ENCODE measurements around the gene NACC1.

The NACC1 gene

DNA sequence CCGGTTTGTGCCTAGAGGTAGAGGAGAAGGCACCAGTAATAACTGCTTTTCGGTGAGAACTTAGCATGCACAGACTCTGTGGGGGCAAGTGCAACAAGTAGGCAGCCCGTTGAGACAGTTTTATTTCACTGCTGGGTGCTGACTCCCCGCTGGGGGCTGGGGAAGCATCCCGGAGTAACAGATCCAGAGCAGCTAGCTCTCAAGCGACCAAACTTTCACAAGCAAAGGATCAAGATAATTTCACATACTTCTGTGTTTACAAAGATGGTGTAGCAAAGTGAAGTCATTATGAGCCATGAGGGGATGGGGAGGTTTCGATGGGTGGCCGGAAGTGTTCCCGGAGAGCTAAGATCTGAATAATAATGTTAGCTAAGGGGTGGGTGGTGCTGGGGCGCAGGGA lies 2.8 kb downstream of the NACC1 start:
- no peak for DNase-seq (ENCODE audit: low read depth)

DNA sequence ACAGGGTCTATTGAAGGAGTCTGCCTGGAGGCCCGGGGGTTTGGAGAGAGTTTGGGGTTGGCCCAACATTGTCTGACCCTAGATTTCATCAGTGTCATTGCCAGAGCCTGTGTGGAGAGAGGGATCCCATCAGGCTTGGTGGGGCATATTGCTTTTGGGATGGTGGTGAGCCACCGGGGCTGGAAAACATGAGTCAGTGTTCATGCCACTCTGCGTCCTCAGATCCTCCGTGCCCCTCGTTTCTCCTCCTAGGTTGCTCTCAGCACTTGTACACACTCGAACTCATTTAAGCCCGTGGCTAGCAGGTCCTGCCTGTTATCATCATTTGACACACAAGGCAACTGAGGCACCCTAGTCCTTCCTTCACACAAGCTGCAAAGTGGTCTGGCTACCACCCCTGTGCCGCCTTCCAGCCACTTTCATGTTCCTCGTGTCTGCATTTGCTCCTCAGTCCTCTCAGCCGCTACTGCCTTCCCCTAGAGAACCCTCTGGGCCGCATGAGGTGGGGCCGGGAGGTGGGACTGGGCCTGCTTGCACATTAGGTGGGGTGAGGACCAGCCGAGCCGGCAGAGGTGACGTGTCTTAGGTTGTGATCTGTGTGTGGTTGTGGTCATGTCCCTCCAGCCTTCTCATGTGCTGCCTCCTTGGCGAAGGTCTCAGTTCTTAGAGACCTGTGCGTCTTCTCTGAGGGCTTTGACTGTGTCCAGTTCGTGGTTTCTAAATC lies 3.6 kb downstream of the NACC1 start:
- DNase-seq (ENCODE audit: low read depth), result no peak

DNA sequence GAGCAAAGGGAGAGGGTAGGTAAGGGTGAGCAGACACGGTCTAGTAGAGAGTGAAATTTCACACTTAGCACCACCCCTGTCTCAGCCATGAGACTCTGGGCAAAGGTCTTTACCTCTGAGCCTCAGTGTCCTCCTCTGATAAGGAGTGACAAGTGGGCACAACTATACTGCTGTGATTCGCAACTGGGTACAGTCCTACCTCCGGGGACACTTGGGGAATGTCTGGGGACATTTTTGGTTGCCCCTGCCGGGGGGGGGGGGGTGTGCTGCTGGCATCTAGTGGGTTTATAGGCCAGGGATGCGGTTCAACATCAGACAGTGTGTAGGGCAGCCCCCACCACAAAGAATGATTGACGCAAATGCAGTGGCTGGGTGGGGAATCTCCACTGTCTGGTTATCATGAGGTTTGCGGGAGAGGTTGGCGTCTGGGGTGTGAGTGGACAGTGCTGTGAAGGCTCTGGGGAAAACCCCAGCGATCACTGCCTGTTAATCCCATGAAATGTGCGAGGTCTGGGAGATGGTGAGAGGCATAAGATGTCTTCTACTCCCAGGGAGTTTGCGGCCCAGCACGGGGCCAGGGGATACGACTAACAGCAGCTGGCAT lies 4.3 kb downstream of the NACC1 start:
- no peak for DNase-seq (ENCODE audit: low read depth)

DNA sequence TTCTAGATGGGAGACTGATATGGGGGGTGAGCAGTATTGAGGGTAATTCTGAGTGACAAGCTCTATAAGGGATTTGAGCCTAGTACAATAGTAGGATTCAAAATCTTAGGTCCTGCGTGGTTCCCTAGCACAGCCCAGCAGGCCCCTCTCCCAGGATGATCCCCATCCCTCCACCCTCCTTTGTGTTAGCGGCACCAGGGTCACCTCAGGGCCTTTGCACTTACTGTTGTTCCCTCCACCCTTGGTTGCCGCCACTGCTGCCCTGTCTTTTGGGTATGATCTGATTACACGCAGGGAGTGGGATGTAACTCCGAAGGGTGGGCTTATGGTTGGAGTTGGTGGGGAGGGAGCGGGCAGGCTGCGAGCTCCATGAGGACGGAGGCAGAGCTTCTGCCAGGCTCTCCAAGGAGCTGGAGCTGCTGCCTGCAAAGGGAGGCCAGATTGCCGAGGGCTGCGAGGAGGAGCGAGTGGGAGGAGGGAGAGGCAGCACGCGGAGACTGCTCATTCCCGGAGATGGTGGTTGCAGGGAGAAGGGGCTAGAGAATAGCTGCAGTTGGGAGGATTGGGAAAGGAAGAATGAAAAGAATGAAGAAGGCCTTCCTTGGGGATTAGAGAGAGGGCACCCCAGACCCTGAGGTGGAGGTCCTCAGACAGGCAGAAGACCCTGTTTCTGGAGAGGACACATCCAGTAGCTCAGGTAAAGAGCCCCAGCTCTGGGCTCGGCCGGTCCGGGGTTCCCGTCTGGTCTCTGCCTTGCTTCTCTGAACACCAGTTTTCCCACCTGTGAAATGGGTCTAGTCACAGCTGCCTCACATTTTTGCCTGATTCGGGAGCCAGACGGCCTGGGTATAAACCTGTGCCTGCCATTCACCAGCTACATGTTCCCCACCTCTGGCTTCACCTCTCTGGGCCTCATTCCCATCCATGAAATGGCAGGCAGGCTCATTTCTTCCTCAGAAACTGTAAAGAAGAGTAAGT lies 5.2 kb downstream of the NACC1 start:
- DNase-seq (ENCODE audit: low read depth), result no peak

DNA sequence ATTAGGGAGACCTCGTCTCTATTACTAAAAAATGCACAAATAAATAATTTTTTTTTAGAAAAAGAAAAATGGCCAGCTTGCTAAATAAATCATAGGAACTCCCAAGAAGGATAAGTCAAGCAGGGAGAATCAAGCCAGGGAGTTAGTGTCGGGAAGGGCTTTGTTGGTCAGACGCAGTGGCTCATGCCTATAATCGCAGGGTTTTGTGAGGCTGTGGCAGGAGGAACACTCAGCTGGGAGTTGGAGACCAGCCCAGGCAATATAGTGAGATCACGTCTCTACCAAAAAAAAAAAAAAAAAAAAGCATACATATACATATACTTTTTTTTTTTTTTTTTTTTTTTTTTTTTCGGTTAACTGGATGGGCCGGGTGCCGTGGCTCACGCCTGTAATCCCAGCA lies 9.0 kb downstream of the NACC1 start:
- DNase-seq (ENCODE audit: low read depth), result no peak

DNA sequence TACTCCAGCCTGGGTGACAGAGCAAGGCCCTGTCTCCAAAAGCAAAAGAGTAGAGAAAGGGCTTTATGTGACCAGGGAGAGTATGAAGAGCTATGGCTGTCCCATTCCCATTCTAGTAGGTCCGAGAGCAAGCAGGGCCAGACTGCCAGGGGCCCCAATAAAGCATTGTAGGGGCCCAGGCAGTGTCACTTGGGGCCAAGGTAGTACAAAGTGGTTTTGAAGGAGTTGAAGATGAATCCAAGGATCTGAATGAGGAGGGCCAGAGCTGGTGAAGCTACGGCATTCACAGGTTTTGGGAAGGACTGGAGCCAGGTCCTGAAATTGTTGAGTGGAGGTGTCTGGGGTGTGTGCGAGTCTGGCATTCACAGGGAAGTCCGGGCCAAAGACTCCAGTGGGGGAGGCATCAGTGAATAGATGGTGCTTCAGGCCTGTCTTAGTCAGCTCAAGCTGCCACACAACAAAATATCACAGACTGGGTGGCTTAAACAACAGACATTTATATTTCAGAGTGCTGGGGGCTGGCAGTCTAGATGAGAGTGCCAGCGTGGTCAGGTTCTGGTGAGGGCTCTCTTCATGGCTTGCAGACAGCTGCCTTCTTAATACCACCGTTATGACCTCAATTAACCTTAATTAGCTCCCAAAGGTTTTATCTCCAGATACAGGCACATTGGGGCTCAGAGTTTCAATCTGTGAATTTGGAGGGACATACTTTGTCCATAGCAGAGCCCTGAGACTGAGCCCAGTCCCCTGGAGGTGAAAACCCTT lies 9.9 kb downstream of the NACC1 start:
- DNase-seq (ENCODE audit: low read depth), result no peak

DNA sequence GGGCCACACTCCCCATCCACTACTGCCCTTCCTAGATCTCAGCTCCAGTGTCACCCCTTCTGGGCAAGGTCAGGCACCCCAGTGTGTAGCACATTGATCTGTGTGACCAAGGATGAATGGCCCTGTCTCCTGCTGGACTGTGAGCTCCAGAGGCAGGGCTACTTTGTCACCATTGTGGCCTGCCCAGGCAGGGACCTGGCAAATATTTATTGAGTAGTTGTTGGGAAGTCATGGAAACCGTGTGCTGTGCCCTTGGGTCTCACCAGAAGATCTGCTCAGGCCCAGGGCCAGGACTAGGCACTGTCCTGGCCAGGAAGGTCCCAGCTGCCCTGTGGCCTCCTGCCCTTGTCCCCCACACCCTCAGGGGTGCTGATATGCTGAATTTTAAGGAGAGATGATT lies 10.5 kb downstream of the NACC1 start:
- no peak for DNase-seq (ENCODE audit: low read depth)

DNA sequence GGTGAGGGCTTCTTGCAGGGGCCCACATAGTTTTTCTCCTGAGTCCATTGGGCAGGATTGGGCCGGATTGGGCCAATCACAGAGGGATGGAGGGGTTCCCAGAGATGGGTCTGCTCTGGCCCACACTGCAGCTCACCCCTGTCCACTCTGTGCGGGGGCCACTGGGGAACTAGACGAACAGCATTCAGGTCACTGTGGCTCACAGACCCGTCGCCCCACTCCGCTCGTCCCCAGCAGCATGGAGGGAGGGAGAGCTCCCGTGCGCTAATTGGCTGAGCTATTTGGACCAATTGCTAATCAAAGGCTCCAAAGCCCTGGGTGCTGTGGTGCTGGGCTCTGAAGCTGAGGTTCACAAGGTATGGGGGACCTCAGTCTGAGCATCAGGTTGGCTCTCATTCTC lies 11.3 kb downstream of the NACC1 start:
- DNase-seq (ENCODE audit: low read depth), result no peak

DNA sequence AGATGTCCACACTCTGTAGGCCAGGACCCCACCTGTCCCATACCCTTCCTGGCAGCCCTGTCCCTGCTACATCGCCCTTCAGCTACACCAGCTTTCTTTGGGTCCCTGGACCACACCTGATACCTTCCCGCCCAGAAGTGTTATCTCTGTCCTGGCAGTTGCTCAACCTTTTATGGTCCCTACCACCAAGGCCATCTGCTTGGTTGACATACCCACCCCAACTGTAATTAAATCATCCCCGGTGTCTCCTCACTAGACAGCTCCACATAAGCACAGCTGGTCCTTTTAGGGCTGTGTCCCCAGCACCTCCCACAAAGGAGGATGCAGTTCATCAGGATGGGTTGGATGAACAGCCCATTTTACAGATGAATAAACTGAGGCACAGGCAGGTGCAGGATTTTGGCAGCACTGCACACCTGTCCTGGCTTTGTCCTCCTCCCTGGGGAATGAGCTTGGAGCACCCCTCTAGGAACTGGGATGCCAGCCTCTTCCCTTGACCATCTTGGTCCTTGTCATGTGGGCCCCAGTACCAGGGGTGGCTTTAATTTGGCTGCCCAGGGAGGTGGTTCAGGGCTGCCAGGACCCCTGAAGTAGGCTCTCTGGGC lies 12.9 kb downstream of the NACC1 start:
- DNase-seq (ENCODE audit: low read depth), result no peak

DNA sequence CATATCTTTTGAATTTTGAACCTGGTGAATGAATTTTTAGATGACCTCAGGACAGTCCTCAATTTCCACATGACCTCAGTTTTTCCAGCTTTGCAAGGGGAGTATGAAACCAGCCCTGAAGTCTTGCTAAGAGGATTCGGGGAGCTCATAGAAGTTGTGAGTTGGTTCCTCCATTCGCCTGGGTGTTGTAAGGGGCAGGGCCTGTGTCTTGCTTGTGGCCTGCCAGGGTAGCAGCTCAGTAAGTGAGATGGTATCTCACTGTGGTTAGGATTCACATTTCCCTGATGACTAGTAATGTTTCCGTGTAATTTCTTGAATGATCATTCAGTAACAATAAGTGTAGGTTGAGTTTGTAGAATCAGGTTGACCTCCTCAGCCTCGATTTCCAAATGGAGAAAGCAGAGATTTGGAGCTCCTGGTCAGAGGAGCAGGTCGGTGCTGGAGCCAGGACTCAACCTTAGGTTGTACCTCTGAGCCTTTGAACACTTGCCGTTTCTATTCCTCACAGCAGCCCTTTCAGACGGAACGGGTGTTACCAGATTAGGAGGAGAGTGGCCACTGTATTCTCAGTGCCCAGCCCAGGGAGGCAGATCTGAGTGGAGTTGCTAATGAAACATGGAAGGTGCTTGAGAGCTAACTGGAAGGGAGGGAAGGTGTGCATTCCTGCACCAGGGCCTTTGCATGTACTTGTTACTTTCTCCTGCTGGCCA lies 14.6 kb downstream of the NACC1 start:
- no peak for DNase-seq (ENCODE audit: low read depth)

DNA sequence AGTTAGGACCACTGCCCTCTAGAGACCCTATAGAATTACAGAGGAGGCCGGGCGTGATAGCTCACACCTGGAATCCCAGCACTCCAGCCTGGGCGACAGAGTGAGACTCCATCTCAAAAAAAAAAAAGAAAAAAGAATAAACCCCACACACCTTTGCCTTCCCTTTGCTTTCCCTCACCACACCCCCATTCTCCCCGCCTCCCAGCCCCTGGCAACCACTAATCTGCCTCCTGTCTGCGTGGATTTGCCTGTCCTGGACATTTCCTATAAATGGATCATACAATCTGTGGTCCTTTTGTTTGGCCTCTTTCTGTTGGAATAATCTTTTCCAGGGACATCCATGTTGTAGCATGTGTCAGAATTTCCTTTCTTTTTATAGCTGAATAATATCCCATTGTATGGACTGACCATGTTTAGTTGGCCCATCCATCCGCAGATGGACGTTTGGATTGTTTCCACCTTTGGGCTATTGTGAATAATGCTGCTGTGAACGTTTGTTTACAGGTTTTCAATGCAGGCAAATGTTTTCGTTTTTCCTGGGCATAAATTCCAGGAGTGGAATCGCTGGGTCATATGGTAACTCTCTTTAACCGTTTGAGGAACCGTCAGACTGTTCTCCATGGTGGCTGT lies 15.3 kb downstream of the NACC1 start:
- no peak for DNase-seq (ENCODE audit: low read depth)

DNA sequence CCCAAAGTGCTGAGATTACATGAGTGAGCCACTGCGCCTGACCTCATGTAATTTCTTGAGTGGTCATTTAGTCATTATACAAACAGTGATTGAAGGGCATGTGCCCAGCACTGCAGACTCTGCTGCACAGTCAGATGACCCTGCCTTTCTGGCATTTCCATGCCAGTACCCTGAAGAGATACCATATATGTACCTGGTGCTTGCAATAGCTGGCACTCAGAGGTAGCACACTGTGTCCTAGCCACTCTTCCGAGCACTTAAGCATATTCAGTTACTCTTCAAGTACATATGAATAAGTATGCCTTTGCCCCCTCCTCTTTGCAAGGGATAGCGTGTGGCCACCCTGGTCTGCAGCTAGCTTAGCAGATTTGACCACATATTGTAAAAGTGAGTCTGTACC lies 16.6 kb downstream of the NACC1 start:
- DNase-seq (ENCODE audit: low read depth), result no peak

DNA sequence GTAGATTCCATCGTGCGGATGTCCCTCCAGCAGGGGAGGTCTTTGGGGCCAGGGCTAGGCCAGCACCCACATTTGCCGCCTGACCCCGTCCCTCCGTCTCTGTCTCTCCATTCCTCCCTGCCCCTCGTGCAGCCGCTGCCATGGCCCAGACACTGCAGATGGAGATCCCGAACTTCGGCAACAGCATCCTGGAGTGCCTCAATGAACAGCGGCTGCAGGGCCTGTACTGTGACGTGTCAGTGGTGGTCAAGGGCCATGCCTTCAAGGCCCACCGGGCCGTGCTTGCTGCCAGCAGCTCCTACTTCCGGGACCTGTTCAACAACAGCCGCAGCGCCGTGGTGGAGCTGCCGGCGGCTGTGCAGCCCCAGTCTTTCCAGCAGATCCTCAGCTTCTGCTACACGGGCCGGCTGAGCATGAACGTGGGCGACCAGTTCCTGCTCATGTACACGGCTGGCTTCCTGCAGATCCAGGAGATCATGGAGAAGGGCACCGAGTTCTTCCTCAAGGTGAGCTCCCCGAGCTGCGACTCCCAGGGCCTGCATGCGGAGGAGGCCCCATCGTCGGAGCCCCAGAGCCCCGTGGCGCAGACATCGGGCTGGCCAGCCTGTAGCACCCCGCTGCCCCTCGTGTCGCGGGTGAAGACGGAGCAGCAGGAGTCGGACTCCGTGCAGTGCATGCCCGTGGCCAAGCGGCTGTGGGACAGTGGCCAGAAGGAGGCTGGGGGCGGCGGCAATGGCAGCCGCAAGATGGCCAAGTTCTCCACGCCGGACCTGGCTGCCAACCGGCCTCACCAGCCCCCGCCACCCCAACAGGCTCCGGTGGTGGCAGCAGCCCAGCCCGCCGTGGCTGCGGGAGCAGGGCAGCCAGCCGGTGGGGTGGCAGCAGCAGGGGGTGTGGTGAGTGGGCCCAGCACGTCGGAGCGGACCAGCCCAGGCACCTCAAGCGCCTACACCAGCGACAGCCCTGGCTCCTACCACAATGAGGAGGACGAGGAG lies 17.3 kb downstream of the NACC1 start:
- no peak for DNase-seq (ENCODE audit: low read depth)

DNA sequence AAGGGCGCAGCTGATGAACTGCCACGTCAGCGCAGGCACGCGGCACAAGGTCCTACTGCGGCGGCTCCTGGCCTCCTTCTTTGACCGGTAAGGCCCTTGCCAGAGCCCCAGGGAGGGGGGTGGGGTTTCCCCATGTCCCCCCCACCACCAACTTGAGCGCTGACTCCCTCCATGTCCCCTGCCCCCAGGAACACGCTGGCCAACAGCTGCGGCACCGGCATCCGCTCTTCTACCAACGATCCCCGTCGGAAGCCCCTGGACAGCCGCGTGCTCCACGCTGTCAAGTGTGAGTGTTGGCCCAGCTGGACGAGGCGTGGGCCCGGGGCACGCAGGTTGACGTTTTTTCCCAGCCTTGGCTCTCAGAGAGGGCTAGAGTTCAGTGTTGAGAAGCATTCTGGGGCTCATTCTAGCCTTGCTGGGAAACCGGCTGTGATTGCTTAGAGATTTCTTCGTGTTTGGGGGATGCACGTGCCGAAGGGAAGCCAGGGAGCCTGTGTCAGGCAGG lies 19.3 kb downstream of the NACC1 start:
- no peak for DNase-seq (ENCODE audit: low read depth)

DNA sequence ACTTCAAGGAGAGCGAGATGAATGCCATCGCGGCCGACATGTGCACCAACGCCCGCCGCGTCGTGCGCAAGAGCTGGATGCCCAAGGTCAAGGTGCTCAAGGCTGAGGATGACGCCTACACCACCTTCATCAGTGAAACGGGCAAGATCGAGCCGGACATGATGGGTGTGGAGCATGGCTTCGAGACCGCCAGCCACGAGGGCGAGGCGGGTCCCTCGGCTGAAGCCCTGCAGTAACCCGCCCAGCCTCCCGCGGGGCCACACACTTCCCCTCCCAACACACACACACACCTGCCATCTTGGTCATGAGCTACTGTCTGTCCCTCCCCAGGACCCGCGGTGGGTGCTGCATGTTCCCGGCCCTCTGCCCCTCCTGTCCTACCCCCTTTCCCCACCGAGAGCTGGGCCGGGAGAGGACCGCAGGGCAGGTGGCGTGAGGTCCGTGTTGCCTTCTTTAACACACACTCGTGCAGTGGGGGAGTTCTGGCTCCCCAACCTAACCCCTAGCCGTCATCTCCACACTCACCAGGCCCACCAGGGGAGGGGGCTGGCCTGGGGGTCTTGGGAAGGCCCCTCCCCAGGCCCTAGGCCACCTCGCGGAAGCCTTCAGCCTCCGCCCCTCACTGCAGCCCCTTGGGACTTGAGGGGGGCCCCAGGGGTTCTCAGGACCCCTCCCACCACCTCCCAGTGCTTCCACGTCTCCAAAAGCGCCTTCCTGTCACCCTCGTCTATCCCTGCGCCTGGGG lies 20.3 kb downstream of the NACC1 start:
- no peak for DNase-seq (ENCODE audit: low read depth)

DNA sequence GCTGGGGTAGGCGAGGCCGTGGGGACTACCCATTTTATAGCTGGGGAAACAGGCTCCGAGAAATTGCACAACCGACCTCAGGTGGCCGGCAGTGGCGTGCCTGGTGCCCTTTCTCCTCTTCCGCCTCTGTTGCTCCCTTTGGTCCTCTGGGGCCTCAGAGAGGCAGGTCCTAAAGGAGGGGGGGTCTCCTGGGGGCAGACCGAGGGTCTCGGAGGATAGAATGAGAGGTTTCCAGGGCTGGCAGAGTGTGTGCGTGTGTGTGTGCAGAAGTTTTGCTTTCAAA lies 20.8 kb downstream of the NACC1 start:
- no peak for DNase-seq (ENCODE audit: low read depth)

DNA sequence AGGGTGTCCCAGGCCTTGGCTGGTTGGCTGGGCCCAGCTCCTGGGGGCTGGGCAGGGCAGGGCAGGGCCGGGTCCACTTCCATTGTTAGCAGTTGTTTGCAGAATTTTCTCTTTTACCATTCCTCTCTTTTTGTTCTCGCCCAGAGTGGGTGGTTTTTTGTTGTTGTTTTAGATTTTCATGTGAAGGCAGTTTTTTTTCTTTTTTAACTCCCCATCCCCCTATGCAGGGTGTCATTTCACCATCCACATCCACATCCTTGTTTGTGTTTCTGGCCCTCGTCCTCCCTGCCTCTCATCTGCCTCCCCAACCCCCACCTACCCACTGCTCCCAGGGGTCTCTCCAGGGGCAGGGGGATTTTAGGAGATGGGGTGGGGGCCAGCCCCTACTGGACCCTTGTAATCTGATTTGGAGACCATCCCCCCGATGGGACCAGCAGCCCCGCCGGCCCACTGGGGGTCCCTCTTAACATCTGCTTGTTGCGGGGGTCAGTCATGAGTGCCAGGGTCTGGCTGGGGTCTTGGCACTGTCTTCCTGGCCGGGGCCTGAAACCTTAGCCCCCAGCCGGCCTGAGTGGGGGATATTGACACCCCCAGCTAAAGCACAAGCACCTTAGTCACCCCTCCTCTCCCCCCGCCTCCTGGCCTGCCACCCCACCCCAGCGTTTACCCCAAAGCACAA lies 21.7 kb downstream of the NACC1 start:
- DNase-seq (ENCODE audit: low read depth), result no peak

All from stimulated activated CD4-positive, alpha-beta T cell treated with anti-CD3 and anti-CD28 coated beads, Interleukin-2, amount 100 ng/mL, for 4 hours (primary cell).